ENCODE data around the gene PAPPA. TPM values are rescaled to one million over a fixed set of nuclear protein-coding genes. Genes with fewer than 3 reads are reported as not detected.
A peak's percentile ranks its signal among the peaks of the same experiment; 100 is the strongest.

Gene PAPPA
- total and polyA plus RNA-seq, 2 experiments from 2014 or later: 0.76 to 0.80 TPM

GRCh38 chr9:116335392-116335791 is 181.8 kb downstream of the PAPPA start:
- Histone ChIP-seq H3K36me3 (no peaks in the 10 kb centered on the region), H3K4me3 (no peak overlapping the region), H3K4me1 (ENCODE audit: low read depth) (peaks cover 23% of the 10 kb centered on the region), H3K9me3 (ENCODE audit: low read depth) (no peaks in the 10 kb centered on the region), H3K27ac (no peak overlapping the region), H3K27me3 (no peaks in the 10 kb centered on the region)
- no peak for TF ChIP-seq CTCF (IDR thresholded peaks at IDR 0.05; ENCODE audit: low read depth, low read length)
- no peak for DNase-seq (ENCODE audit: low read depth in 1 of 2, low spot score in 1 of 2)

GRCh38 chr9:116336133-116336862 is 182.7 kb downstream of the PAPPA start:
- H3K27ac ChIP-seq: no peak overlapping the region

DNA sequence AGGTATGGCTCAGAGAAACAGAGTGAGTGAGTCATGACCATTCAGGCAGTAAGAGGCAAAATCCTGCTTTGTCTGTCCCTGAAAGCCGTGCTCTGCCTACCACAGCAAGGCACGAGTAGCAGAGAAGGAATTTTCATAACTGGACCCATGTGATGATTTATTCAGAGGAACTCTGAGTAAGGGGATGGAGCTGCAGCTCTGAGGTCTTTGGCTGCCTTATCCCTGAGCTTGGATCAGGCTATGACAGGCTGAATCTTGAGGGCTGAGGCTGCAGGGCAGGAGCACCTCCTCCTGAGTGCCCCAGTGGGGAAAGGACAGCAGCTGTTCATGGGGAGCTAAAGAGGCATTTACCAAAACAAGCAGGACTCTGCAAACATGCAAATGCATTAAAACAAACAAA is 183.4 kb downstream of the PAPPA start:
- H3K27me3 ChIP-seq: no peaks in the 10 kb centered on the region
- H3K36me3 ChIP-seq: no peaks in the 10 kb centered on the region
- no peaks in the 10 kb centered on the region for H3K9me3 ChIP-seq (ENCODE audit: low read depth)
- peaks cover 23% of the 10 kb centered on the region for H3K4me1 ChIP-seq (ENCODE audit: low read depth)
- DNase-seq (ENCODE audit: low read depth in 1 of 2, low spot score in 1 of 2): peak in 1 of 2 donors; percentile 62
- TF ChIP-seq CTCF (IDR thresholded peaks at IDR 0.05; ENCODE audit: low read depth, low read length): no peak
- no peak overlapping the region for H3K4me3 ChIP-seq
- H3K27ac ChIP-seq: no peak overlapping the region

More at GRCh38 chr9:116336133-116336862, 182.7 kb downstream of the PAPPA start:
- DNase-seq (ENCODE audit: low read depth in 1 of 2, low spot score in 1 of 2): peak in 1 of 2 donors; percentile 75
- Histone ChIP-seq H3K27me3 (no peaks in the 10 kb centered on the region), H3K4me3 (no peak overlapping the region), H3K4me1 (ENCODE audit: low read depth) (peaks cover 23% of the 10 kb centered on the region), H3K9me3 (ENCODE audit: low read depth) (no peaks in the 10 kb centered on the region), H3K36me3 (no peaks in the 10 kb centered on the region)
- TF ChIP-seq CTCF (IDR thresholded peaks at IDR 0.05; ENCODE audit: low read depth, low read length): no peak

- H3K4me3 ChIP-seq: no peak overlapping the region
- H3K27ac ChIP-seq: no peak overlapping the region
- no peaks in the 10 kb centered on the region for H3K27me3 ChIP-seq
- no peak for DNase-seq (ENCODE audit: low read depth in 1 of 2, low spot score in 1 of 2)
- peaks cover 10% of the 10 kb centered on the region for H3K4me1 ChIP-seq (ENCODE audit: low read depth)
- no peaks in the 10 kb centered on the region for H3K36me3 ChIP-seq
- no peak for TF ChIP-seq CTCF (IDR thresholded peaks at IDR 0.05; ENCODE audit: low read depth, low read length)
- no peaks in the 10 kb centered on the region for H3K9me3 ChIP-seq (ENCODE audit: low read depth)
Observed at GRCh38 chr9:116340270-116340669, 186.7 kb downstream of the PAPPA start.

- H3K9me3 ChIP-seq (ENCODE audit: low read depth): no peaks in the 10 kb centered on the region
- H3K4me3 ChIP-seq: no peak overlapping the region
- no peak overlapping the region for H3K27ac ChIP-seq
- TF ChIP-seq CTCF (IDR thresholded peaks at IDR 0.05; ENCODE audit: low read depth, low read length): no peak
- DNase-seq (ENCODE audit: low read depth in 1 of 2, low spot score in 1 of 2): no peak
- H3K27me3 ChIP-seq: no peaks in the 10 kb centered on the region
- H3K36me3 ChIP-seq: no peaks in the 10 kb centered on the region
- H3K4me1 ChIP-seq (ENCODE audit: low read depth): peaks cover 8% of the 10 kb centered on the region
Observed at GRCh38 chr9:116342061-116342460, 188.5 kb downstream of the PAPPA start.
